Measurements from ENCODE around the gene WASHC3. TPM values are rescaled to one million over a fixed set of nuclear protein-coding genes. Genes with fewer than 3 reads are reported as not detected.

Gene WASHC3
- total RNA-seq, 1 donor from 2014 or later: 56.0 TPM

DNA sequence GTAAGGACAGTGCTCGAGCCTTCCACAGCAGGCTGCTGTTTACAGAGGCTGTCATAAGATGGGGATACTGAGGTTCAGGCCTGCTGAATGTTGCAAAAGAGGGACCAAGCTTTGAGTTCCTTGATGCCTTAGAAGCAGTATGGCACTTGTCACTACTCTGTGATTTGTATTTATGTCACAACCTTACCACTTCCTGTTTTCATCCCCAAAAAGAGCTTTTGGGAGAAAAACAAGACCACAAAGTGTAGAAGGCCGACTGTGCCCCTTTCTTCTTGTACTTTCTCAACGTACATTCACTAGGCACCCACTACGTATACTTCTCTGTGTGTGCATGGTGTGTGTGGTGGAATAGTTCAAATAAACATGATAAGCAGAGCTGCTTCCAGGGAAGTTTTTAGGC is 94.3 kb downstream of the WASHC3 start:
- DNase-seq: no peak

DNA sequence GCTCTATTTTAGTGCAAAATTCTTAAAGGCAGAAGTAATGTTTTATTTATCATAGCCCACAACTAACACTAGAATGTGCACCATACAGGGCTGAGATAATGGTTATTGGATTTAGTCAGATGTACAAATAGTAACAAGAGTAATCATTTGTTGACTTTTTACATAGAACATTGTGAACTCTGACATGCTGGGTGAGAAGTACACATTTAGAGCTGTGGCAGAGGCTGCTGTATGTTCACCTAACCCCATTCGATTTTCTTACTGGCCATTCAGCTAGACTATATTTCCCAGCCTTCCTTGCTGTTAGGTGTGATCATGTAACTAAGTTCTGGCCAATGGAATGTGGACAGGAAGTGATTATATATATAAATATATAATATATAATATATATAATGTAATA is 95.3 kb downstream of the WASHC3 start:
- no peak for DNase-seq

DNA sequence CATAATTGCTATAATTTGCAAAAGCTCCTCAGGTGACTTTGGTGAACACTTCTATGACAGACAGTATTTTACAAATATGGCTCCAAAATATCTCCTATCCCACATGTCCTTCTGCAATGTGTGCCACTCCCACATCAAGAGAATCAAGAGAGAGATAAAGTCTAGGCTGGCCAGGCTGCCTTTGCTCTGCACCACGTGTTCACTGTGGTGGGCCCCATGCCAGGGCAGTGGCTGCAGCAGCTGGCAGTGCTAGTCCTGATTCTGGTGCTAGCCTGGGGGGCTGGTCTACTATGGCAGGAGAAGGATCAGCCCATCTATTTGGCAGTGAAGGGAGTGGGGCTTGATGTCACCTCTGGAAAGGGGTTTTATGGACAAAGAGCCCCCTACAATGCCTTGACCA is 98.1 kb downstream of the WASHC3 start:
- DNase-seq: no peak

Other genes starting within 250 kb of the WASHC3 start
- gene GNPTAB, start 231.0 kb downstream of the WASHC3 start, total RNA-seq: 28.2 and 37.3 TPM in 2 replicates
- gene DRAM1, start 184.4 kb downstream of the WASHC3 start, total RNA-seq: 22.3 and 30.1 TPM in 2 replicates
- gene NUP37, start 58.1 kb upstream of the WASHC3 start, total RNA-seq: 45.4 and 80.8 TPM in 2 replicates
- 7.0 and 23.4 TPM in 2 replicates for gene PARPBP, start 58.2 kb upstream of the WASHC3 start, total RNA-seq
- 0.23 TPM in 1 of 2 replicates, not detected in the other for gene PMCH, start 135.8 kb upstream of the WASHC3 start, total RNA-seq